Stimulated activated memory B cell treated with anti-CD40 and anti-IgM and Interleukin-4, amounts not matched to agents 10 μg/mL and 1 μg/mL and 100 μg/mL, for 72 hours (primary cell): Measurements from ENCODE around the gene TUBA4A.
A peak's percentile ranks its signal among the peaks of the same experiment; 100 is the strongest.

ENCODE experiments used
- ATAC-seq: fragments of 150-1000 bp; cut with Tn5 transposase; 2 replicates; pipeline ENCODE4 v1.10.0; 2021
- H3K27ac Mint-ChIP-seq: one replicate; pipeline ENCODE4 v1.8.0; 2022; ENCODE audit warnings: mild to moderate bottlenecking, mixed read lengths
- H3K27me3 Mint-ChIP-seq: one replicate; pipeline ENCODE4 v1.8.0; 2022; ENCODE audit warnings: mixed read lengths
- H3K36me3 Mint-ChIP-seq: one replicate; pipeline ENCODE4 v1.8.0; 2022; ENCODE audit warnings: mixed read lengths
- H3K4me1 Mint-ChIP-seq: one replicate; pipeline ENCODE4 v1.8.0; 2022; ENCODE audit warnings: mixed read lengths
- H3K4me3 Mint-ChIP-seq: one replicate; pipeline ENCODE4 v1.8.0; 2022; ENCODE audit warnings: mild to moderate bottlenecking, moderate library complexity, mixed read lengths
- H3K9me3 Mint-ChIP-seq: one replicate; pipeline ENCODE4 v1.8.0; 2022; ENCODE audit warnings: mixed read lengths

TUBA4A gene

GRCh38 chr2:219279916-219280516, 26.3 kb upstream of the TUBA4A start:
- Mint-ChIP-seq H3K4me3 (peak overlapping the region; percentile 96), H3K9me3 (no peaks in the 10 kb centered on the region), H3K4me1 (peaks cover 52% of the 10 kb centered on the region), H3K36me3 (peaks cover 27% of the 10 kb centered on the region), H3K27me3 (no peaks in the 10 kb centered on the region), H3K27ac (peak overlapping the region; percentile 96)
- ATAC-seq = no peak

GRCh38 chr2:219279151-219279915, 25.6 kb upstream of the TUBA4A start, which contains the start of gene DNAJB2:
Gene DNAJB2, plus strand, starts transcription at chr2:219279366. Its CDS starts 468 bp downstream, at chr2:219279834.
- peaks cover 59% of the 10 kb centered on the region for H3K4me1 Mint-ChIP-seq
- peaks cover 27% of the 10 kb centered on the region for H3K36me3 Mint-ChIP-seq
- H3K27me3 Mint-ChIP-seq = no peaks in the 10 kb centered on the region
- peak within 1 kb of the TSS; percentile 96 for H3K4me3 Mint-ChIP-seq
- peak within 1 kb of the TSS; percentile 96 for H3K27ac Mint-ChIP-seq
- no peaks in the 10 kb centered on the region for H3K9me3 Mint-ChIP-seq
- ATAC-seq = peak; percentile 93

DNA sequence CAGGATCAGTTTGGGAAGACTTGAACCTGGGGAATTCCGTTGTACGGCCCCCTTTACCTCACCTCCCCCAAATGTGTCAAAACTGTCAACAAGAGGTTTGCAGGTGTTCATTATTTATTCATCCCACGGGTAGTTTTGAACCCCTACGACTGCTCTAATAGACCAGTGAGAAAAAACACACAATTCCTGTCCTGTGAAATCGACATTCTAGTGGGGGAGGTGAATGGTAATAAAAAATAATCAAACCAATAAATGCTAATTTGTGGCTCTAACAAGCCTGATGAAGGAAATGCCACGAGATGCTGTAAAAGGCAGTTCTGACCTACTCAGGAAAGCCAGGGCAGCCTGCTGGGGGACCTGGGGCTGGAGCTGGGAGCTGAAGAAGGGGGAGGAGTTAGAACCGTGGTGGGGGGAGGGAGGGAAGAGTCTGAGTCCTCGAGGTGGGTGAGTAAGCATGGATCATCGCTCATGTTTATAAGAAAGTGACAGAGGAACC, 25.0 kb upstream of the TUBA4A start:
- Mint-ChIP-seq H3K9me3 (no peaks in the 10 kb centered on the region), H3K36me3 (peaks cover 27% of the 10 kb centered on the region), H3K27me3 (no peaks in the 10 kb centered on the region), H3K4me1 (peaks cover 65% of the 10 kb centered on the region), H3K4me3 (peak overlapping the region; percentile 96), H3K27ac (peak overlapping the region; percentile 96)
- peak; percentile 0 for ATAC-seq

DNA sequence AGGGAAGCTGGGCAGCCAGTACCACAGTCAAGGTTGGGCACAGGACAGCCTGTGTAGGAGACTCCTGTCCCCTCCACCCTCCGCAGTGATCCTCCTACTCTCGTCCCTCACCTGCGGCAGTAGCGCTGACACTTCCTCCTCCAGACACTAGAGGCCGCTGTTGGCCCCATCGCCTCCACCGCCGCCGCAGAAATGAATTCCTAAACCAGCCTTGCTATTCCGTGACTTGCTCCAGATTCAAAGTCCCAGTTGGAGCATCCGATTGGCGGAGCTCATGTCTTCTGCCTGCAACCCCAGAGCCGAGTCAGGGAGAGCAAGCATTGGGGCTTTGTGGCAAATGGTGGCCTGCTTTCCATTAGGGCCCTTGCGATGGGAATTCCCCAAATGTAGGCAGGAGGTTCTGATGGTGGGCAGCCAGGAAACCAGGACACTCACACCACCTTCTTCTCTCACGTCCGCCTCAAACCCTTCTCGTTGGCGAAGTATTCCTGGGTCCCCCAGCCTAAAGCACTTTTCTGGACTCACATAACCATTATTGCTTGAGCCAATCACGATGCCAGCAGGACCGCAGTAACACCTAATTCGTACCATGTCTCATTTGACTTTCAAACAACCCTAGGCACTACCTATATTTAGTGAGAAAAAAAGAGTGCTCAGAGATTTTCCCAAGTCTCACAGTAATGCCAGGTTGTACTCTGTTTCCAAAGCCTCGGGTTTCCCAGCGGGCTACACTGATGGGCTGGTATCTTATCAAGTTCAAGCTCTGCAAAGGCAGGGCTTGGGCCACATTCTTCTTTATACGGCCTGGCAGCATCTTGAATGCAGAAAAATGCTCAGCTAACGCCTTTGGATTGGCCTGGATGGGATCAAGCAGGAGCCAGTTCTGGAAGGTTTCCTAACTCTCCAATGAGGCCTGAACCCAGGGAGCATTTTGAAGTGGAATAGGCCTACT, 24.3 kb upstream of the TUBA4A start:
- peak; percentile 45 for ATAC-seq
- Mint-ChIP-seq H3K36me3 (peaks cover 23% of the 10 kb centered on the region), H3K9me3 (no peaks in the 10 kb centered on the region), H3K27me3 (no peaks in the 10 kb centered on the region), H3K27ac (peak overlapping the region; percentile 96), H3K4me1 (peaks cover 63% of the 10 kb centered on the region), H3K4me3 (peak overlapping the region; percentile 96)

DNA sequence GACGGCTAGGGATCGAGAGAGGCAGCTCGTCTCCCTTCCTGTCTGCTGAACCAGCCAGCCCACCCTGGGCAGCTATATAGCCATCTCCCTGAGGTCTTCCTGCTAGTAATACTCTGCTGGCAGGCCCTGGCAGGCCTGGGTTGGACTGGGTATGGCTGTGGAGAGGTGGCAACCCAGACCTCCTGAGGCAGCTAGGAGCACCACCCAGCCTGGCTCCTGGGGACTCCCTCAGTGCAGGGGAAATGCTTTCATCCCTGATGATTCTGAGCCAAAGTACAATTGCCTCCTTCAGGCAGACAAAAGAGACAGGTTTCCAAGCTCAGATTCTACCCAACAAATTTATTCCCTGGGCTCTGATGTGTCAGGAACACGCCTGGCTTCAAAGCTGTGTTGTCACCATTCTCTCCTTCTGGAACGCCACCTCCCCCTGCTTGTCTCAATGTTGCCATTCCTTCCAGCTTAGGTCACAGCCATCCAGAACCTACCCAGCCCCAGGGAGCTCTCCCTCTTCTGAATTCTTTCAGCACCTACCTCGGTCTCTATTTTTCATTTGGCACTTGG, 20.7 kb upstream of the TUBA4A start:
- Mint-ChIP-seq H3K27ac (peak overlapping the region; percentile 17), H3K9me3 (no peaks in the 10 kb centered on the region), H3K27me3 (no peaks in the 10 kb centered on the region), H3K36me3 (no peaks in the 10 kb centered on the region), H3K4me1 (peaks cover 52% of the 10 kb centered on the region), H3K4me3 (no peak overlapping the region)
- ATAC-seq = no peak

GRCh38 chr2:219273937-219274336, 20.2 kb upstream of the TUBA4A start:
- peaks cover 51% of the 10 kb centered on the region for H3K4me1 Mint-ChIP-seq
- ATAC-seq = no peak
- H3K27ac Mint-ChIP-seq = no peak overlapping the region
- no peaks in the 10 kb centered on the region for H3K9me3 Mint-ChIP-seq
- no peaks in the 10 kb centered on the region for H3K36me3 Mint-ChIP-seq
- no peak overlapping the region for H3K4me3 Mint-ChIP-seq
- no peaks in the 10 kb centered on the region for H3K27me3 Mint-ChIP-seq

DNA sequence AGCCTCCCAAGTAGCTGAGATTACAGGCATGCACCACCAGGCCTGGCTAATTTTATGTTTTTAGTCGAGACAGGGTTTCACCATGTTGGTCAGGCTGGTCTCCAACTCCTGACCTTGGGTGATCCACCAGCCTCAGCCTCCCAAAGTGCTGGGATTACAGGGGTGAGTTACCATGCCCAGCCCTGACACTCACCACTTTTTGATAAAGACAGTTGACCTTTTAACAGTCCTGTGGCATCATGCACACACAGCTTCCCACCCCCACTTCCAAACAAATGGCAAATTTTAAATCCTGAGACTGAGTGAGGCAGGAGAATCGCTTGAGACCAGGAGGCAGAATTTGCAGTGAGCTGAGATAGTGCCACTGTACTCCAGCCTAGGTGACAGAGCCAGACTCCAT, 19.3 kb upstream of the TUBA4A start:
- Mint-ChIP-seq H3K27ac (no peak overlapping the region), H3K4me3 (no peak overlapping the region), H3K27me3 (no peaks in the 10 kb centered on the region), H3K9me3 (no peaks in the 10 kb centered on the region), H3K4me1 (peaks cover 42% of the 10 kb centered on the region), H3K36me3 (no peaks in the 10 kb centered on the region)
- no peak for ATAC-seq

DNA sequence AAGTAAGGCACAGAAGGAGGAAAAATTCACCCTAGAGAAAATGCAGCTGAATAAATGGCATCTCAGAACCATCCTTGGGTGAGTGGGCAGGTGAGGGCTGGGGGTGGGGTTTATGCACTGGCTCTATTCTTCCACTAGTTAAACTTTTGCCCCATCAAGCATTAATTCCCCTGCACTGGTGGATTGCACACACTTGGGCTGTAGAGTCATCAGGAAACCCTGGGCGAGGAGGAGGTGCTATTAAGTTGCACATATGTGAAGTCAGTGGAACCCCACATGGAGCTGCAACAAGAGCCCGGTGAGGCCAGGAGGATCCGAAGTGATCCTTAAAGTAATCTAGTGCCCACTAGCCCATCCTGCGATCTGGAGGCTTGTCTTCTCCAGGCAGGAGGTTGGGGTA, 18.6 kb upstream of the TUBA4A start:
- Mint-ChIP-seq H3K9me3 (no peaks in the 10 kb centered on the region), H3K27me3 (no peaks in the 10 kb centered on the region), H3K36me3 (no peaks in the 10 kb centered on the region), H3K27ac (no peak overlapping the region), H3K4me1 (peaks cover 35% of the 10 kb centered on the region), H3K4me3 (no peak overlapping the region)
- no peak for ATAC-seq

- H3K27me3 Mint-ChIP-seq = no peaks in the 10 kb centered on the region
- no peaks in the 10 kb centered on the region for H3K36me3 Mint-ChIP-seq
- H3K4me3 Mint-ChIP-seq = no peak overlapping the region
- no peak overlapping the region for H3K27ac Mint-ChIP-seq
- no peak for ATAC-seq
- peaks cover 31% of the 10 kb centered on the region for H3K4me1 Mint-ChIP-seq
- no peaks in the 10 kb centered on the region for H3K9me3 Mint-ChIP-seq
Measured at GRCh38 chr2:219271021-219271420, 17.3 kb upstream of the TUBA4A start.

DNA sequence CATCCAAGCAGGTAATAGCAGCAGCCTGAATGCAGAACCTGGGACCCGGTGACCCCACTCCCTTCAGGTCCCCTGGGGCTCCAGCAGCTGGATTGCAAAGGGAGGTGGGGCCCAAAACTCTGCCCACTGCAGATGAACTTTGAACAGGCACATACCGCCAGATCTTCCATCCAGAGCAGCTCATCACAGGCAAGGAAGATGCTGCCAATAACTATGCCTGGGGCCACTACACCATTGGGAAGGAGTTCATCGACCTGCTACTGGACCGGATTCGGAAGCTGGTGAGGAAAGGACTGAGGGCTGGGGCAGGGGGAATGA, 16.3 kb upstream of the TUBA4A start:
- no peak overlapping the region for H3K4me3 Mint-ChIP-seq
- H3K36me3 Mint-ChIP-seq = no peaks in the 10 kb centered on the region
- no peaks in the 10 kb centered on the region for H3K27me3 Mint-ChIP-seq
- no peaks in the 10 kb centered on the region for H3K9me3 Mint-ChIP-seq
- ATAC-seq = no peak
- peaks cover 31% of the 10 kb centered on the region for H3K4me1 Mint-ChIP-seq
- H3K27ac Mint-ChIP-seq = no peak overlapping the region

DNA sequence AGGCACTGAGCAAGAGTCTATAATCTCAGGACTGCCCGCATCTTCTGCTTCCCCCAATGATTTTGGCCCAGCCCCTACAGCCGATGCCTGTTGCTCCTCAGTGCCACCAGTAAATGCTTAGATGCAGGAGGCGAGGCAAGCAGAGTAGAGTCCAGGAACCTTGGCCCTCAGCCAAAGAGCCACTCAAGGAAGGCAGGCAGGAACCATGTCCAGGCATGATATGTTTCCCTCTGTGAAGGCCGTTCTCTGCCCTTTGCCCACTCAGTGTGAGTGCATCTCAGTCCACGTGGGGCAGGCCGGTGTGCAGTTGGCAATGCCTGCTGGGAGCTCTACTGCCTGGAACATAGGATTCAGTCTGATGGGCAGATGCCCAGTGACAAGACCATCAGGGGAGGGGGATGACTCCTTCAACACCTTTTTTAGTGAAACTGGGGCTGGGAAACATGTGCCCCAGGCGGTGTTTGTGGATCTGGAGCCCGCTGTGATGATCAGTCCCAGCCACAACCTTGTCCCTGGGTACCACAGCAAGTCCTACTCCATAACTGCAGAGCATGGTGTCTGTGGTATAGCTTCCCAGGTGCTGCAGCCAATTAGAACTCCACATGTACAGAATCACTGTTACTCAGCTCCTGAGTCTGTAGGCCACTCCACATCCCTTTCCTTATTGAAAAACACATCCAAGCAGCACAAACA, 15.8 kb upstream of the TUBA4A start:
- no peaks in the 10 kb centered on the region for H3K27me3 Mint-ChIP-seq
- H3K27ac Mint-ChIP-seq = no peak overlapping the region
- H3K9me3 Mint-ChIP-seq = no peaks in the 10 kb centered on the region
- no peak overlapping the region for H3K4me3 Mint-ChIP-seq
- peaks cover 26% of the 10 kb centered on the region for H3K4me1 Mint-ChIP-seq
- H3K36me3 Mint-ChIP-seq = no peaks in the 10 kb centered on the region
- ATAC-seq = no peak

GRCh38 chr2:219268294-219268693, 14.6 kb upstream of the TUBA4A start:
- no peak overlapping the region for H3K4me3 Mint-ChIP-seq
- H3K4me1 Mint-ChIP-seq = peaks cover 16% of the 10 kb centered on the region
- ATAC-seq = no peak
- H3K36me3 Mint-ChIP-seq = no peaks in the 10 kb centered on the region
- no peaks in the 10 kb centered on the region for H3K27me3 Mint-ChIP-seq
- no peaks in the 10 kb centered on the region for H3K9me3 Mint-ChIP-seq
- no peak overlapping the region for H3K27ac Mint-ChIP-seq

- H3K27ac Mint-ChIP-seq = no peak overlapping the region
- no peaks in the 10 kb centered on the region for H3K9me3 Mint-ChIP-seq
- no peak overlapping the region for H3K4me3 Mint-ChIP-seq
- peak; percentile 12 for ATAC-seq
- H3K4me1 Mint-ChIP-seq = peaks cover 16% of the 10 kb centered on the region
- H3K27me3 Mint-ChIP-seq = no peaks in the 10 kb centered on the region
- no peaks in the 10 kb centered on the region for H3K36me3 Mint-ChIP-seq
Measured at GRCh38 chr2:219266886-219267285, 13.2 kb upstream of the TUBA4A start.

GRCh38 chr2:219266232-219266631, 12.5 kb upstream of the TUBA4A start:
- H3K9me3 Mint-ChIP-seq = no peaks in the 10 kb centered on the region
- H3K4me1 Mint-ChIP-seq = peaks cover 9% of the 10 kb centered on the region
- ATAC-seq = no peak
- no peaks in the 10 kb centered on the region for H3K27me3 Mint-ChIP-seq
- no peak overlapping the region for H3K27ac Mint-ChIP-seq
- H3K36me3 Mint-ChIP-seq = no peaks in the 10 kb centered on the region
- H3K4me3 Mint-ChIP-seq = no peak overlapping the region
